AG04449 (cell line): ENCODE data around the gene JPH4.

Source experiments
- CTCF ChIA-PET: fragments of 350-600 bp; formaldehyde crosslinking; extraction: SDS; loops from one replicate; lab custom pipeline; 2021; ENCODE audit warnings: antibody characterized with exemption; lab: Yijun Ruan, JAX
- POLR2A ChIA-PET: fragments of 400-600, 350-600 bp; formaldehyde crosslinking; extraction: SDS; loops from one replicate; lab custom pipeline; 2020; ENCODE audit warnings: antibody characterized with exemption, inconsistent platforms; lab: Yijun Ruan, JAX
- DNase-seq: peaks from one replicate; pipeline ENCODE4 v3.0.0-alpha.2; 2010; ENCODE audit warnings: low read depth, low spot score
- H3K4me3 ChIP-seq: 2 replicates; pipeline ENCODE4 v1.5.1; 2011; ENCODE audit warnings: low read depth, mild to moderate bottlenecking, control low read depth, low read length
- CTCF ChIP-seq: IDR thresholded peaks from one replicate; pipeline ENCODE4 v1.5.1; 2011; ENCODE audit warnings: mild to moderate bottlenecking, moderate library complexity, low read length, control low read depth, inconsistent platforms; ENCODE audit not compliant: insufficient read depth; ENCODE audit errors: missing control alignments

Gene JPH4

GRCh38 chr14:23533652-23534435, 44.7 kb downstream of the JPH4 start:
- ChIA-PET CTCF (interaction anchor here (1.1 to 1.9 kb wide), 2 partner anchors 7 to 26 kb away, joined by 4 to 7 read pairs; no protein-coding TSS in a partner anchor), POLR2A (no interaction called here)
- TF ChIP-seq CTCF, result no peak
- no peak overlapping the region for H3K4me3 ChIP-seq
- no peak for DNase-seq

DNA sequence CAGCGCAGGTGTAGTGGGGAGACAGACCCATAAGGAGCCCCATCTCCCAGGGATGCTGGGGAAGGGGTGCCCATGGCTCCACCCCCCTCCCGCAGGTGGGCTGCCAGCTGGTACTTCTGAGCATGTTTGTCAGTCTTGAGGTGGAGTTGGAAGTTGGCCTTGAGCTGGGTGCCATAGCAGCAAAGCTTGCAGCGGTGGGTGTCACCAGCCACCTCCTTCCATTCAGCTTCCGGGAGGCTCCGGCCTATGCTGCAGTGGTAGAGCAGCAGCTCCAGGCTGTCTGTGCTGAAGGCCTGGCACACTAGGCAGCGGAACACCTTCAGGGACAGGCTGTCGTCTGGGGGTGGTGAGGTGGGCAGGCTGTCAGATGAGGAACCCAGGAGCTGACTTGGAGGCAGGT, 45.9 kb downstream of the JPH4 start:
- ChIA-PET POLR2A (no interaction called here), CTCF (interaction anchor here (0.7 to 1.9 kb wide), 2 partner anchors 9 to 64 kb away, joined by 3 to 7 read pairs; no protein-coding TSS in a partner anchor)
- DNase-seq, result no peak
- no peak overlapping the region for H3K4me3 ChIP-seq
- no peak for TF ChIP-seq CTCF

DNA sequence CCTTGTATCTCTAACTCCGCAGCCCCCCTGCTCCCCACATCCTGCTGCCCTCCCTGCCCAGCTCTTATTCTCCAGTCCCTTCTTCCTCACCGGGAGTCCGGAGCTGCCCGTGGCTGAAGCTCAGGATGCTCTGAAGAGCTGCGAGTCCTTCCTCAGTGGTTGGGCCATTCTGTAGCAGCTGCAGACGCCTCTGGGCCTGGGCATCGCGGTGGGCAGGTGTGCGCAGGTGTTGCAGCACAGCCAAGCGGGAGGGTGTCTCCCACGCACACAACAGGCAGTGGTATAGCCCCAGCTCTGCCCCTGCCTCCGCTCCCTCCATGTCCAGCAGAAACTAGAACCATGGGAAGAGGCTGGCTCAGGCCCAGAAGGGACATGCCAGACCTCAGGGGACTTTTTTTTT, 47.2 kb downstream of the JPH4 start:
- ChIA-PET POLR2A (no interaction called here), CTCF (interaction anchor here (1.7 to 4.0 kb wide), 3 partner anchors 8 to 100 kb away, joined by 6 to 39 read pairs (median 15); no protein-coding TSS in a partner anchor)
- H3K4me3 ChIP-seq, result no peak overlapping the region
- no peak for TF ChIP-seq CTCF
- DNase-seq, result no peak

GRCh38 chr14:23530375-23531055, 48.1 kb downstream of the JPH4 start:
- CTCF ChIA-PET, result interaction anchor here (0.8 to 4.0 kb wide), 7 partner anchors 9 to 101 kb away, joined by 3 to 39 read pairs (median 6); no protein-coding TSS in a partner anchor

GRCh38 chr14:23529016-23529415, 49.6 kb downstream of the JPH4 start:
- H3K4me3 ChIP-seq, result no peak overlapping the region
- ChIA-PET CTCF (interaction anchor here (0.9 to 4.0 kb wide), 7 partner anchors 11 to 50 kb away, joined by 3 to 39 read pairs (median 6); no protein-coding TSS in a partner anchor), POLR2A (no interaction called here)
- TF ChIP-seq CTCF, result no peak
- no peak for DNase-seq

More at GRCh38 chr14:23530375-23531055, 48.1 kb downstream of the JPH4 start:
- H3K4me3 ChIP-seq, result no peak overlapping the region
- TF ChIP-seq CTCF, result no peak
- POLR2A ChIA-PET, result no interaction called here
- no peak for DNase-seq

GRCh38 chr14:23528555-23528954, 50.0 kb downstream of the JPH4 start:
- ChIA-PET POLR2A (no interaction called here), CTCF (interaction anchor here (0.8 to 4.0 kb wide), 6 partner anchors 11 to 50 kb away, joined by 3 to 39 read pairs (median 4); no protein-coding TSS in a partner anchor)
- TF ChIP-seq CTCF, result no peak
- DNase-seq, result no peak
- no peak overlapping the region for H3K4me3 ChIP-seq
